GOT3 (cell line): Measurements from ENCODE around the gene RSF1.
"Not testable (repeated sequence)": the region's sequence is repeated elsewhere in the genome, so short reads cannot be mapped to it uniquely, and the experiment has no call there.

Experiments
- DNase-seq: peaks from one replicate; lab custom pipeline; 2025; ENCODE audit warnings: mixed read lengths; lab: John Stamatoyannopoulos, UW

RSF1 gene

GRCh38 chr11:77690649-77691048 is 129.9 kb downstream of the RSF1 start:
- DNase-seq, result no peak

- DNase-seq, result no peak
Measured at GRCh38 chr11:77687088-77687487, 133.4 kb downstream of the RSF1 start.

- no peak for DNase-seq
Measured at GRCh38 chr11:77677138-77677537, 143.4 kb downstream of the RSF1 start.

- peak; percentile 3 for DNase-seq
Measured at GRCh38 chr11:77672264-77672663, 148.3 kb downstream of the RSF1 start.

GRCh38 chr11:77669848-77670511 is 150.5 kb downstream of the RSF1 start:
- DNase-seq, result no peak

- DNase-seq, result no peak
Measured at GRCh38 chr11:77668760-77669159, 151.8 kb downstream of the RSF1 start.

- DNase-seq, result no peak
Measured at GRCh38 chr11:77665240-77665965, 155.1 kb downstream of the RSF1 start.

GRCh38 chr11:77661670-77662069 is 158.9 kb downstream of the RSF1 start:
- DNase-seq, result no peak

GRCh38 chr11:77660947-77661346 is 159.6 kb downstream of the RSF1 start:
- DNase-seq, result no peak

GRCh38 chr11:77658213-77659013 is 162.1 kb downstream of the RSF1 start:
- DNase-seq, result no peak

- no peak for DNase-seq
Measured at GRCh38 chr11:77656362-77656761, 164.2 kb downstream of the RSF1 start.

GRCh38 chr11:77654770-77655434 is 165.6 kb downstream of the RSF1 start:
- no peak for DNase-seq

GRCh38 chr11:77650123-77650522 is 170.4 kb downstream of the RSF1 start:
- no peak for DNase-seq

- no peak for DNase-seq
Measured at GRCh38 chr11:77647654-77648305, 172.7 kb downstream of the RSF1 start.

- no peak for DNase-seq
Measured at GRCh38 chr11:77644887-77645286, 175.6 kb downstream of the RSF1 start.

- DNase-seq, result no peak
Measured at GRCh38 chr11:77642228-77642627, 178.3 kb downstream of the RSF1 start.

- DNase-seq, result no peak
Measured at GRCh38 chr11:77637345-77638165, 183.0 kb downstream of the RSF1 start, which contains the start of gene CLNS1A. Gene CLNS1A, minus strand, starts transcription at chr11:77637794. Its CDS starts 80 bp downstream, at chr11:77637714.

- DNase-seq, result no peak
Measured at GRCh38 chr11:77636731-77637344, 183.7 kb downstream of the RSF1 start.

- DNase-seq, result not testable (repeated sequence)
Measured at GRCh38 chr11:77633926-77634325, 186.6 kb downstream of the RSF1 start.

- DNase-seq, result no peak
Measured at GRCh38 chr11:77630157-77630710, 190.3 kb downstream of the RSF1 start.
